ENCODE results near the gene TRMT13. TPM values are rescaled to one million over a fixed set of nuclear protein-coding genes. Genes with fewer than 3 reads are reported as not detected.

TRMT13 gene
- polyA plus RNA-seq, 1 of the 3 experiments (the other 2 are of a cell fraction), result 7.6 TPM

DNA sequence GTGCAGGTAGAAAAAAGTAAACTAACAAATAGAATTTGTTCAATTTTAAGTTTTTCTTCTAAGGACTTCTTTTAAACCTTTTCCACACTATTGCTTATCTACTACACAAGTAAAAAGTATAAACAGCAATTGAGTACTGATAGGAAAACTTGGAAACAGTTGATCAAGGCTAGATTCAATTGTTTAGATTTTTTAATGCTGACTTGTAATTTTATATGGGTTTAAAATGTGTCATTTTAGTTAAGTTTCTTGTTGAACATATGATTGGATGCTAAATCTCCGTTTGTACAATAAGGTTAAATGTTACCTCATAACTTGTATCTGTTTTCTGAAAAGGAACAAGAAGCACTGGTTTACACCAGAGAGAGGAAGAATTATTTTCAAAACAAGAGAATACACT, 5.7 kb upstream of the TRMT13 start:
- CTCF ChIA-PET, result interaction anchor here (1.5 kb wide), 1 partner anchor 23 kb away, joined by 4 read pairs; no protein-coding TSS in a partner anchor
- peaks cover 0 to 3% of the 10 kb centered on the region in 2 experiments for H3K36me3 ChIP-seq (replicated peaks in 1 of 2; ENCODE audit: control insufficient read depth in 1 of 2, insufficient read depth in 2 of 2, low read length in 1 of 2)
- no peak for TF ChIP-seq NRF1 (IDR thresholded peaks at IDR 0.05; ENCODE audit: low read depth, low read length)
- TF ChIP-seq SMC3 (IDR thresholded peaks at IDR 0.05; ENCODE audit: low read depth, low read length), result no peak
- TF ChIP-seq FOXJ3 (CRISPR knock-in tag; IDR thresholded peaks at IDR 0.05), result no peak
- TF ChIP-seq EP300 (IDR thresholded peaks at IDR 0.05; ENCODE audit: borderline replicate concordance in 1 of 2, low read depth in 1 of 2, low read length in 1 of 2), result no peak
- 0 out of 2 replicates have a peak overlapping the region, but pooled peaks have one; percentile 18 for H2AFZ ChIP-seq (ENCODE audit: low read depth)
- peaks cover under 1% of the 10 kb centered on the region for H3F3A ChIP-seq (replicated peaks; ENCODE audit: insufficient read depth)
- no peaks in the 10 kb centered on the region for H3K27me3 ChIP-seq (ENCODE audit: insufficient read depth)
- H3K4me1 ChIP-seq (ENCODE audit: control insufficient read depth in 1 of 2, insufficient read depth in 2 of 2, low read depth in 1 of 2, low read length in 1 of 2), result peaks cover 5 to 8% of the 10 kb centered on the region in 2 experiments; a peak in 3 of 4 replicates
- H3K4me2 ChIP-seq, result no peak overlapping the region
- no peak for DNase-seq
- H3K9me3 ChIP-seq, result no peaks in the 10 kb centered on the region
- POLR2A ChIA-PET, result no interaction called here
- WGBS (ENCODE audit: low lambda C conversion rate), result 88% methylated on average over 1 of the region's 1 CpG
- H4K20me1 ChIP-seq (ENCODE audit: insufficient read depth), result no peaks in the 10 kb centered on the region
- H3K9me2 ChIP-seq, result no peaks in the 10 kb centered on the region
- H3K4me3 ChIP-seq (ENCODE audit: low read depth in 2 of 2, low read length in 1 of 2), result no peak overlapping the region
- H3K9ac ChIP-seq, result no peak overlapping the region
- 0 out of 4 replicates have a peak overlapping the region, but pooled peaks of 1 of the 2 experiments have one; percentile 7 for H3K27ac ChIP-seq (ENCODE audit: low read depth in 2 of 2, low read length in 1 of 2)
- H3K79me2 ChIP-seq (ENCODE audit: insufficient read depth), result peaks cover 59% of the 10 kb centered on the region

DNA sequence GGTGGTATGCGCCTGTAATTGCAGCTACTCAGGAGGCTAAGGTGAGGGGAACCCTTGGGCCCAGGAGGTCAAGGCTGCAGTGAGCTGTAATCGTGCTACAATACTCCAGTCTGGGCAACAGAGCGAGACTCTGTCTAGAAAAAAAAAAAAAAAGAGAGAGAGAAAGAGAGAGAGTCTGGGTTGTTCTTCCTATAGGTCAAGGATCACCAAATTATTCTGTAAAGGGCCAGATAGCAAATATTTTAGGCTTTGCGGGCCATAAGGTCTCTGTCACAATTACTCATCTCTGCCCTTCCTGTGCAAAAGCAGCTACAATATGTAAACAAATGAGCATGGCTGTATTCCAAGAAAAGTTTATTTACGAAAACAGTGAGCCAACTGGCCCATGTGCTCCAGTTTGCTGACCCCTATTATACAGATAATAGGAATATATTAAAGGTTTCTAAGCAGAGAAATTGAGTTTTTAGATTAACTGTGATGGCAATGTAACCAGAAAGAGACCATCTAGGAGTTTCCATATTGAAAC, 2.3 kb upstream of the TRMT13 start:
- no peak for DNase-seq
- Histone ChIP-seq H3K27me3 (ENCODE audit: insufficient read depth) (no peaks in the 10 kb centered on the region), H4K20me1 (ENCODE audit: insufficient read depth) (no peaks in the 10 kb centered on the region), H2AFZ (ENCODE audit: low read depth) (no peak overlapping the region), H3K9me3 (no peaks in the 10 kb centered on the region), H3K4me2 (no peak overlapping the region), H3K4me3 (ENCODE audit: low read depth in 2 of 2, low read length in 1 of 2) (no peak overlapping the region), H3K9ac (no peak overlapping the region), H3K9me2 (no peaks in the 10 kb centered on the region), H3K4me1 (ENCODE audit: control insufficient read depth in 1 of 2, insufficient read depth in 2 of 2, low read depth in 1 of 2, low read length in 1 of 2) (peaks cover 5 to 17% of the 10 kb centered on the region in 2 experiments; a peak in 3 of 4 replicates), H3K36me3 (replicated peaks in 1 of 2; ENCODE audit: control insufficient read depth in 1 of 2, insufficient read depth in 2 of 2, low read length in 1 of 2) (peaks cover 3 to 7% of the 10 kb centered on the region in 2 experiments), H3K79me2 (ENCODE audit: insufficient read depth) (peaks cover 85% of the 10 kb centered on the region), H3K27ac (ENCODE audit: low read depth in 2 of 2, low read length in 1 of 2) (no peak overlapping the region), H3F3A (replicated peaks; ENCODE audit: insufficient read depth) (peaks cover 8% of the 10 kb centered on the region)
- POLR2A ChIA-PET, result no interaction called here
- CTCF ChIA-PET, result no interaction called here
- WGBS (ENCODE audit: low lambda C conversion rate), result 90% methylated on average over 5 of the region's 5 CpGs
- TF ChIP-seq SMC3 (IDR thresholded peaks at IDR 0.05; ENCODE audit: low read depth, low read length) (no peak), TCF12 (IDR thresholded peaks at IDR 0.05) (no peak), SIN3A (IDR thresholded peaks at IDR 0.05; ENCODE audit: borderline replicate concordance, low read depth, low read length) (no peak), RAD21 (IDR thresholded peaks at IDR 0.05; ENCODE audit: low read length) (no peak), CHD2 (IDR thresholded peaks at IDR 0.05; ENCODE audit: low read length, partially characterized antibody) (no peak), NRF1 (IDR thresholded peaks at IDR 0.05; ENCODE audit: low read depth, low read length) (no peak), JUND (IDR thresholded peaks at IDR 0.05) (no peak), FOSL2 (IDR thresholded peaks at IDR 0.05; ENCODE audit: borderline replicate concordance, low read depth) (no peak), GABPA (IDR thresholded peaks at IDR 0.05; ENCODE audit: low read depth) (no peak), RCOR1 (IDR thresholded peaks at IDR 0.05; ENCODE audit: low read length) (no peak), YY1 (IDR thresholded peaks at IDR 0.05; ENCODE audit: low read depth) (no peak), FOXJ3 (CRISPR knock-in tag; IDR thresholded peaks at IDR 0.05) (no peak), GATA2 (CRISPR knock-in tag; IDR thresholded peaks at IDR 0.05) (no peak)
- TF ChIP-seq, protein P1, sequence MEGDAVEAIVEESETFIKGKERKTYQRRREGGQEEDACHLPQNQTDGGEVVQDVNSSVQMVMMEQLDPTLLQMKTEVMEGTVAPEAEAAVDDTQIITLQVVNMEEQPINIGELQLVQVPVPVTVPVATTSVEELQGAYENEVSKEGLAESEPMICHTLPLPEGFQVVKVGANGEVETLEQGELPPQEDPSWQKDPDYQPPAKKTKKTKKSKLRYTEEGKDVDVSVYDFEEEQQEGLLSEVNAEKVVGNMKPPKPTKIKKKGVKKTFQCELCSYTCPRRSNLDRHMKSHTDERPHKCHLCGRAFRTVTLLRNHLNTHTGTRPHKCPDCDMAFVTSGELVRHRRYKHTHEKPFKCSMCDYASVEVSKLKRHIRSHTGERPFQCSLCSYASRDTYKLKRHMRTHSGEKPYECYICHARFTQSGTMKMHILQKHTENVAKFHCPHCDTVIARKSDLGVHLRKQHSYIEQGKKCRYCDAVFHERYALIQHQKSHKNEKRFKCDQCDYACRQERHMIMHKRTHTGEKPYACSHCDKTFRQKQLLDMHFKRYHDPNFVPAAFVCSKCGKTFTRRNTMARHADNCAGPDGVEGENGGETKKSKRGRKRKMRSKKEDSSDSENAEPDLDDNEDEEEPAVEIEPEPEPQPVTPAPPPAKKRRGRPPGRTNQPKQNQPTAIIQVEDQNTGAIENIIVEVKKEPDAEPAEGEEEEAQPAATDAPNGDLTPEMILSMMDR (IDR thresholded peaks at IDR 0.05), result no peak
- TF ChIP-seq, protein P2, sequence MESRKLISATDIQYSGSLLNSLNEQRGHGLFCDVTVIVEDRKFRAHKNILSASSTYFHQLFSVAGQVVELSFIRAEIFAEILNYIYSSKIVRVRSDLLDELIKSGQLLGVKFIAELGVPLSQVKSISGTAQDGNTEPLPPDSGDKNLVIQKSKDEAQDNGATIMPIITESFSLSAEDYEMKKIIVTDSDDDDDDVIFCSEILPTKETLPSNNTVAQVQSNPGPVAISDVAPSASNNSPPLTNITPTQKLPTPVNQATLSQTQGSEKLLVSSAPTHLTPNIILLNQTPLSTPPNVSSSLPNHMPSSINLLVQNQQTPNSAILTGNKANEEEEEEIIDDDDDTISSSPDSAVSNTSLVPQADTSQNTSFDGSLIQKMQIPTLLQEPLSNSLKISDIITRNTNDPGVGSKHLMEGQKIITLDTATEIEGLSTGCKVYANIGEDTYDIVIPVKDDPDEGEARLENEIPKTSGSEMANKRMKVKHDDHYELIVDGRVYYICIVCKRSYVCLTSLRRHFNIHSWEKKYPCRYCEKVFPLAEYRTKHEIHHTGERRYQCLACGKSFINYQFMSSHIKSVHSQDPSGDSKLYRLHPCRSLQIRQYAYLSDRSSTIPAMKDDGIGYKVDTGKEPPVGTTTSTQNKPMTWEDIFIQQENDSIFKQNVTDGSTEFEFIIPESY (IDR thresholded peaks at IDR 0.05; ENCODE audit: borderline replicate concordance, low read depth), result no peak
- TF ChIP-seq, protein P3, sequence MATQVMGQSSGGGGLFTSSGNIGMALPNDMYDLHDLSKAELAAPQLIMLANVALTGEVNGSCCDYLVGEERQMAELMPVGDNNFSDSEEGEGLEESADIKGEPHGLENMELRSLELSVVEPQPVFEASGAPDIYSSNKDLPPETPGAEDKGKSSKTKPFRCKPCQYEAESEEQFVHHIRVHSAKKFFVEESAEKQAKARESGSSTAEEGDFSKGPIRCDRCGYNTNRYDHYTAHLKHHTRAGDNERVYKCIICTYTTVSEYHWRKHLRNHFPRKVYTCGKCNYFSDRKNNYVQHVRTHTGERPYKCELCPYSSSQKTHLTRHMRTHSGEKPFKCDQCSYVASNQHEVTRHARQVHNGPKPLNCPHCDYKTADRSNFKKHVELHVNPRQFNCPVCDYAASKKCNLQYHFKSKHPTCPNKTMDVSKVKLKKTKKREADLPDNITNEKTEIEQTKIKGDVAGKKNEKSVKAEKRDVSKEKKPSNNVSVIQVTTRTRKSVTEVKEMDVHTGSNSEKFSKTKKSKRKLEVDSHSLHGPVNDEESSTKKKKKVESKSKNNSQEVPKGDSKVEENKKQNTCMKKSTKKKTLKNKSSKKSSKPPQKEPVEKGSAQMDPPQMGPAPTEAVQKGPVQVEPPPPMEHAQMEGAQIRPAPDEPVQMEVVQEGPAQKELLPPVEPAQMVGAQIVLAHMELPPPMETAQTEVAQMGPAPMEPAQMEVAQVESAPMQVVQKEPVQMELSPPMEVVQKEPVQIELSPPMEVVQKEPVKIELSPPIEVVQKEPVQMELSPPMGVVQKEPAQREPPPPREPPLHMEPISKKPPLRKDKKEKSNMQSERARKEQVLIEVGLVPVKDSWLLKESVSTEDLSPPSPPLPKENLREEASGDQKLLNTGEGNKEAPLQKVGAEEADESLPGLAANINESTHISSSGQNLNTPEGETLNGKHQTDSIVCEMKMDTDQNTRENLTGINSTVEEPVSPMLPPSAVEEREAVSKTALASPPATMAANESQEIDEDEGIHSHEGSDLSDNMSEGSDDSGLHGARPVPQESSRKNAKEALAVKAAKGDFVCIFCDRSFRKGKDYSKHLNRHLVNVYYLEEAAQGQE (IDR thresholded peaks at IDR 0.05; ENCODE audit: low read depth, low read length), result no peak
